B cell (primary cell): ENCODE measurements around the gene PRTN3. TPM values are rescaled to one million over a fixed set of nuclear protein-coding genes. Genes with fewer than 3 reads are reported as not detected.

Source experiments
- ATAC-seq: fragments of 200-7000 bp; cut with Tn5 transposase; one replicate; pipeline ENCODE4 v1.10.0; 2021; ENCODE audit warnings: low read depth, mild to moderate bottlenecking, moderate number of reproducible peaks, moderate library complexity
- CTCF ChIA-PET: fragments of 350-600 bp; sonication (Branson Sonifier 250); formaldehyde crosslinking; loops from one replicate; lab custom pipeline; 2021; ENCODE audit warnings: antibody characterized with exemption, inconsistent platforms; lab: Charles Lee
- POLR2A ChIA-PET: fragments of 350-600 bp; sonication (Branson Sonifier 250); formaldehyde crosslinking; loops from one replicate; lab custom pipeline; 2021; ENCODE audit warnings: antibody characterized with exemption; lab: Charles Lee
- DNase-seq: peaks from one replicate; pipeline ENCODE4 v3.0.0; 2013
- H2AFZ ChIP-seq: 2 replicates; pipeline ENCODE4 v1.6.1; 2012; ENCODE audit warnings: mild to moderate bottlenecking, low read depth, low read length; ENCODE audit not compliant: insufficient read depth, poor library complexity, severe bottlenecking
- H3K27ac ChIP-seq, 2 donors: 1 replicate in 1 of 2; 2 replicates in 1 of 2; pipeline ENCODE4 v1.5.1; 2012 to 2013; ENCODE audit warnings: low read length in 2 of 2, mild to moderate bottlenecking in 2 of 2, moderate library complexity in 1 of 2
- H3K27me3 ChIP-seq, 4 experiments: fragments of 200-600 bp in 1 of 4; sonication (generic) in 1 of 4; replicated peaks in 1 of 4; 1 replicate in 2 of 4; 2 replicates in 2 of 4; pipeline versions ENCODE4 v1.6.1 to v1.7.0; 2013 to 2016; ENCODE audit warnings: low read length in 3 of 4, mild to moderate bottlenecking in 2 of 4, mixed read lengths in 1 of 4, moderate library complexity in 1 of 4; ENCODE audit not compliant: insufficient read depth in 4 of 4, control insufficient read depth in 3 of 4; ENCODE audit errors: control extremely low read depth in 1 of 4
- H3K36me3 ChIP-seq, 2 experiments: replicated peaks in 1 of 2; 1 replicate in 1 of 2; 2 replicates in 1 of 2; pipeline versions ENCODE4 v1.6.1 to v1.7.1; 2013; ENCODE audit warnings: low read length in 1 of 2; ENCODE audit not compliant: insufficient read depth in 2 of 2, control insufficient read depth in 1 of 2; ENCODE audit errors: control extremely low read depth in 1 of 2, extremely low read depth in 1 of 2
- H3K4me1 ChIP-seq, 2 donors: fragments of 200-600 bp in 1 of 2; sonication (generic) in 1 of 2; 1 replicate in 1 of 2; 2 replicates in 1 of 2; pipeline versions ENCODE4 v1.5.1 to v1.6.1; 2013 to 2017; ENCODE audit warnings: low read length in 2 of 2; ENCODE audit not compliant: control insufficient read depth in 2 of 2, insufficient read depth in 2 of 2
- H3K4me2 ChIP-seq: replicated peaks from 2 replicates; pipeline ENCODE3; 2012; ENCODE audit warnings: mild to moderate bottlenecking, low read depth, low read length; ENCODE audit not compliant: poor library complexity, severe bottlenecking
- H3K4me3 ChIP-seq, 5 experiments: fragments of 200-600 bp in 1 of 5; sonication (generic) in 1 of 5; 1 replicate in 3 of 5; 2 replicates in 2 of 5; pipeline versions ENCODE4 v1.5.1 to v1.7.0; 2011 to 2016; ENCODE audit warnings: low read length in 4 of 5, mild to moderate bottlenecking in 4 of 5, low read depth in 2 of 5, control low read depth in 1 of 5, moderate library complexity in 1 of 5; ENCODE audit not compliant: insufficient read depth in 1 of 5; ENCODE audit errors: control extremely low read depth in 1 of 5, extremely low read depth in 1 of 5
- H3K79me2 ChIP-seq: fragments of 200-600 bp; sonication (generic); one replicate; pipeline ENCODE4 v1.6.0; 2016; ENCODE audit warnings: low read length; ENCODE audit not compliant: control insufficient read depth, insufficient read depth
- H3K9ac ChIP-seq: fragments of 200-600 bp; sonication (generic); 2 replicates; pipeline ENCODE4 v1.6.1; 2017; ENCODE audit warnings: mild to moderate bottlenecking, low read length, moderate library complexity
- H3K9me3 ChIP-seq, 3 donors: one replicate each; pipeline versions ENCODE4 v1.6.1 to v1.7.1; 2013; ENCODE audit warnings: low read length in 2 of 3; ENCODE audit not compliant: control insufficient read depth in 2 of 3, insufficient read depth in 1 of 3; ENCODE audit errors: control extremely low read depth in 1 of 3
- H4K20me1 ChIP-seq: 2 replicates; pipeline ENCODE4 v1.6.0; 2012; ENCODE audit warnings: mild to moderate bottlenecking, low read length; ENCODE audit not compliant: insufficient read depth, control insufficient read depth, poor library complexity, severe bottlenecking
- H3K27ac Mint-ChIP-seq: one replicate; pipeline ENCODE4 v1.8.0; 2021; ENCODE audit warnings: mixed read lengths
- H3K27me3 Mint-ChIP-seq: one replicate; pipeline ENCODE4 v1.8.0; 2021; ENCODE audit warnings: mixed read lengths
- H3K4me1 Mint-ChIP-seq: one replicate; pipeline ENCODE4 v1.8.0; 2021; ENCODE audit warnings: mixed read lengths
- H3K4me3 Mint-ChIP-seq: one replicate; pipeline ENCODE4 v1.8.0; 2021; ENCODE audit warnings: mixed read lengths
- H3K9me3 Mint-ChIP-seq: one replicate; pipeline ENCODE4 v1.8.0; 2022; ENCODE audit warnings: mixed read lengths; ENCODE audit not compliant: insufficient read depth
- CTCF ChIP-seq: fragments of 200-600 bp; IDR thresholded peaks from one replicate; pipeline ENCODE4 v1.8.0; 2022; ENCODE audit warnings: antibody characterized with exemption, mild to moderate bottlenecking
- EZH2 ChIP-seq: IDR thresholded peaks from 2 replicates; pipeline ENCODE4 v1.6.1; 2012; ENCODE audit warnings: borderline replicate concordance, low read depth, mild to moderate bottlenecking, moderate library complexity, low read length; ENCODE audit not compliant: insufficient read depth, poor library complexity, severe bottlenecking
- WGBS: methylation state at CpG from one replicate; pipeline ENCODE4 v1.1.5; 2013; ENCODE audit warnings: missing lambda C conversion rate; ENCODE audit not compliant: insufficient coverage; 5-methylcytosine and 5-hydroxymethylcytosine counted together
- intact Hi-C: fragments of 100-400 bp; cut with micrococcal nuclease; formaldehyde crosslinking; loops from one replicate; pipeline ENCODE4 v1.10.0; 2022
- polyA plus RNA-seq: library from polyadenylated mRNA; depleted of rRNA; stranded (reverse); fragments of >200 nt; gene quantifications from 2 replicates; pipeline ENCODE4 v1.2.3, GENCODE V29; 2012
- total RNA-seq, 2 donors: library from RNA; stranded (reverse); fragments of 120-200 nt in 1 of 2; gene quantifications; 1 replicate in 1 of 2; 2 replicates in 1 of 2; pipeline versions ENCODE4 v1.2.3 to v1.2.4, GENCODE V29; 2013 to 2022

Gene PRTN3
- total and polyA plus RNA-seq, 2 donors (not counting 1 experiment from before 2014, with no cell fraction given), result not detected

- TF ChIP-seq CTCF (no peak), EZH2 (no peak)
- WGBS, result 74% methylated on average over 21 of the region's 35 CpGs
- Mint-ChIP-seq H3K4me1 (peaks cover 19% of the 10 kb centered on the region), H3K4me3 (peak overlapping the region; percentile 16), H3K9me3 (no peaks in the 10 kb centered on the region), H3K27me3 (peaks cover 7% of the 10 kb centered on the region), H3K27ac (no peak overlapping the region)
- no peaks in the 10 kb centered on the region for H3K79me2 ChIP-seq
- no peak for DNase-seq
- peaks cover 29 to 51% of the 10 kb centered on the region in 2 donors for H3K4me1 ChIP-seq
- ATAC-seq, result no peak
- no peak overlapping the region for H3K27ac ChIP-seq
- H4K20me1 ChIP-seq, result no peaks in the 10 kb centered on the region
- POLR2A ChIA-PET, result interaction anchor here (1.0 kb wide), 1 partner anchor 23 kb away, joined by 7 read pairs; no protein-coding TSS in a partner anchor
- peaks cover 0 to 41% (median 0%) of the 10 kb centered on the region in 3 donors for H3K9me3 ChIP-seq
- intact Hi-C loops, result no loop called here
- H3K27me3 ChIP-seq, result peaks cover 0 to 38% (median 8%) of the 10 kb centered on the region in 4 experiments
- CTCF ChIA-PET, result interaction anchor here (7.5 kb wide), 1 partner anchor 60 kb away, joined by 72 read pairs; no protein-coding TSS in a partner anchor
- H3K36me3 ChIP-seq, result no peaks in the 10 kb centered on the region
- peak overlapping the region; percentile 87 for H3K4me2 ChIP-seq
- no peak overlapping the region for H3K4me3 ChIP-seq
- peak overlapping the region; percentile 51 for H2AFZ ChIP-seq
- no peak overlapping the region for H3K9ac ChIP-seq
Measured at GRCh38 chr19:861141-861755, 20.4 kb downstream of the PRTN3 start.
